ENCODE data around the gene SLC9A1.
"Not testable (repeated sequence)": the region's sequence is repeated elsewhere in the genome, so short reads cannot be mapped to it uniquely, and the experiment has no call there.

Gene SLC9A1

DNA sequence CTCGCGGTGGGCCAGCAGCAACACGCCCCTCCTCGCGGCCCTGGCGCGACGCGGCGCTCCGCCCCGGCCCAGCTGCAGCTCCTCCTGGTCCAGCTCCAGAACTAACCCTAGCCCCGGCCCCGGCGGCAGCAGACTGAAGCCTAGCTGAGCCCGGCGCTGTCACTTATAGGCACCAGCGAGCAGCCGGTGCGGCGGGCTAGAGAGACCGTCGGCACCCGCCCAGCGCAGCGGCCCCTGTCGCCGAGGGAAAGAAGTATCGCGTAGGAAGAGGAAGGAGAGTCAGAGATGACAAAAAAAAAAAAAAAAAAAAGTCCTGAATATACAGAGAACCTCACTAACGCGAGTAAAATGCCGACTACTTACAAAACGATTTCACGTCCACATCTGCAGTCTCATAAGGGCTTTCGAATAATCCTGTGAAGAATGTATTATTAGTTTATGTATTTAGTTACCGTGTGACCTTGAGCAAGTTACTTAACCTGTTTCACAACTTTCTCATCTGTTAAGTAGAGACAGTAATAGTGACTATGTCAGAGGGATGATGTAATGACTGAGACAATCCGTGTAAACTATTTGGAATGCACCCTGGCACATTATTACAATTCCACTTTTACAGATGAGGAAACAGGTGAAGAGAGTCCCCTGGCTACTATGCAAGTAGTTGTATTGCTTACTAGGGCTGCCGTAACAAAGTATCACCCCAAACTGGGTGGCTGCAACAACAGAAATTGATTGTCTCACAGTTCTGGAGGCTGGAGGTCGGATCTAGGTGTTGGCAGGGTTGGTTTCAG, at the start of gene SLC9A1:
Gene SLC9A1 (minus strand): TSS at position 135 of the 791 bp plus-strand sequence. CDS start 791 bp downstream, outside the sequence.
- DNase-seq: peak; percentile 89

DNA sequence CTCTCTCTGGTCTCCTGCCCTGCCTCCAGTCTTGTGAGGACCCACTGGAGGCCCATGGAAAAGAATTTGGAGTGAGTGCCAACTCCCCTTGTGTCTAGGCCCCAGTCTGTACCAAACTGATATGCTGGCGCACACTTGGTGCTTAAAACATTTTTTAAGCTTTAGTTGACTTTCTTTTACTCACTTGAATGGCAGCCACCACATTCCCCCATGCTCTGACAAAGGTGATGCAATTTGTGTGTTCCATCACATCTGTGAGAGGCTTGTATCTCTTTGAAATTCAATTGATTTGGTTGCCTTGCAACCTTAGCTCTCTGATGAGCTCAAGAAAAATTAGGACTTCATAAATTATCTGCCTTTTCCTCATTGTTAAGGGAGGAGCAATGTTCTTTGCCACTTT, 49.0 kb upstream of the SLC9A1 start:
- DNase-seq: no peak

DNA sequence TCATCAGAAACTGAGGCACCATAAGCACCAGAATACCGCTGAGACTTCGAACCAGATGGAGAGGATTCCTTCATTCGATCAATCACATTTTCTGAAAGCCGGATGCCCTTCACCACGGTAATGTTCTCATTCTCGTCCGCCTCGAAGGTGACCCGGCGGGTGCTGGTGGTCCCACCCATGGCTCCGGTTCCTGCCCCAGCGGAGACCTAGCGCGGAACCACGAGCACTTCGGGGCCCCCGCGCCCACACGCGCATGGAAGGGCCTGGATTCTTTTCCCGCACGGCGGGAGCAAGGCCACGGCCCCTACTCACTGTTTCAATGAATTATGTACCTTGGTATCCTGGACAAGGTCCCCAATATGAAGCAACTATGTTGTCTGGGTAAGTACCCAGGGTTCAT, 46.4 kb upstream of the SLC9A1 start:
- no peak for DNase-seq

DNA sequence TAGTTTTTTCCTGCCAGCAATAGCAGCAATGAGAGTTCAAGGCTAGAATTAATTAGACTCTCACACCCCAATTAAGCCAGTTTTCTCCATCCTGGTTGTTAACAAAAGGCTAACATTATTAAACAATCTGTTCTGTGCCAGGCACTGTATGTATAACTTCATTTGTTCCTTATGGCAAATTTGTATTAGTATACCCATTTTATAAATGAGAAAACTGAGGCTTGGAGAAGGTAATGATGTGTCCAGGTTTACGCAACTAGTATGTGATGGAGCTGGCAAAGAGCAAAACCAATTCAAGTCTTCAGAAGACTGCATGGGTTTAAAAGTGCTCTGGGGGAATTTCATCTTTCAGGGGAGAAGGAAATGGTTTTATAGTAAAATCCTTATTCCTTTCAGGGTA, 38.3 kb upstream of the SLC9A1 start:
- DNase-seq: no peak

DNA sequence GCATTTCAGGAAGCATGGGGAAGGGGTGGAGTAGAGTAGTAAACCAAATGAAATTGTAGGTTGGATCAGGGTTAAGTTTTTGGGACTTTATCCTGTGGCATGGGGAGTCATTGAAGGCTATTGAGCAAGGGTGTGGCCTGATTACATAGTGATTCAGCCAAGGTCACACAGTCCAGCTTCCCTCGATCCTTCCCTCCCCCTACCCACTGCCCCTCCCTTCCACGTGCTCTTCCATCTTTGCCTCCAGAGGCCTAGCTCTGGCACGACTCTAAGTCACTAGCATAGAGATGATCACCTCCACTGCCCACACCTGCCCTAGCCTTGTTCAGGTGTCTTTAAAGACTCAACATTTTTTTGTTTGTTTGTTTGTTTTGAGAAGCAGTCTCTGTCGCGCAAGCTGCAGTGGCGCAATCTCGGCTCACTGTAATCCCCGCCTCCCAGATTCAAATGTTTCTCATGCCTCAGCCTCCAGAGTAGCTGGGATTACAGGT, 37.2 kb upstream of the SLC9A1 start:
- DNase-seq: no peak

DNA sequence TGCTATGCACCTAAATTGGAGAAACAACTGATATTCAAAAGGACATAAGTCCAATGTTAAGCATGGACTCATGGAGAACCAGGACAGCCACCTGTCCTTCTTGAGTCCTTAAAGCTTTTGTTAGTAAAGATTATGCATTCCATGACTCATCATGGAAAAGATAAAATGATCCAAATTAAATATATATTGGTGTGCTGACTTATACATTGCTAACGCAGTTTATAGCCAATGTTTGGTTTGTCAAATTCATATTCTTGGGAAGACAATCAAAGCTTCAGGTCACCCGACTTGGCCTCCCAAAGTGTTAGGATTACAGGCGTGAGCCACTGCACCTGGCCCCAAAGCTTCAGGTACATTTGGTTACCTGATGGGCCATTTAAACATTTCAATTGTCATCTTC, 29.7 kb upstream of the SLC9A1 start:
- not testable (repeated sequence) for DNase-seq

DNA sequence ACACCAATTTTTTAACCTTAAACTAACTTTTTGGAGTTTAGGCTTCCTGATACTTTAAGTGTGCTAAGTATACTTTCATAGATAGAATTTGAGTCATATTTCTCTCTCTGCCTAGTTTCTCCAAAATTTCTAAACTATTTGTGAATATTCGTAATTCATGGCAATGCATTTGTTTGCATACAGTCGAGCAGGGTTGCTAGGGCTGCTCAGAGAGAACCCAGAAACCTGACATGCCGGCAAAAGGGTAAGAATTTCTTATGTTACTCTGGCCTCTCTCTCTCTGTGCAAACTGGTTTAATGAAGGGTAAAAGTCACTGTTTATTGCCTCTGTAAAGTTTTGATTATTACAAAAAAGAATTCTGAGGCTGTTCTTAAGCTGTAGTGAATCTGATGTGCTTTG, 25.1 kb upstream of the SLC9A1 start:
- no peak for DNase-seq

DNA sequence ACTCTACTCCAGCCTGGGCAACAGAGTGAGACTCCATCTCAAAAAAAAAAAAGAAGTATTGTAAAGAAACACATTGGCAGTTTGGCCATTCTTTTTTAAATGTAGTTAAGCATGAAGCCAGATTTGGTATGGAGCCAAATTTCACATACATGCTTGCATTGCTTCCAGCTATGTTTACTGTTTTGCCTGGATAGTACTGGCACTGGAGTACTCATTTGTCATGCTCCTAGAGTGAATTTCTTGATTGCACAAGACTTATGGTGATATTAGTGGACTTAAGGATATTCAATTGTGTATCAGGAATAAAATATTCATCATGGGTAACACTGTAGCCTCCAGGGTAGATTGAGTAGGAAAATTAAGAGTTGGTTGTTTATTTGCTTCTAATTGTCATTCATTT, 24.5 kb upstream of the SLC9A1 start:
- no peak for DNase-seq

DNA sequence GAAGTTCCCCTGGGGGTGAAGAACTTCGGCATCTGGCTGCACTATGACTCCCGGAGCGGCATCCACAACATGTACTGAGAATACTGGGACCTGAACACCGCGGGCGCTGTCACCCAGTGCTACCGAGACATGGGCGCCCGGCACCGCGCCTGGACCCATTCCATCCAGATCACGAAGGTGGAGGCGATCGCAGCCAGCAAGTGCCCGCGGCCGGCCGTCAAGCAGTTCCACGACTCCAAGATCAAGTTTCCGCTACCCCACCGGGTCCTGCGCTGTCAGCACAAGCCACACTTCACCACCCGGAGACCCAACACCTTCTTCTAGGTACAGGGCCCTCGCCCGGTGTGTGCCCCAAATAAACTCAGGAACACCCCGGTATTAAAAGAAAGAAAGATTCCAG, 22.0 kb upstream of the SLC9A1 start:
- no peak for DNase-seq

DNA sequence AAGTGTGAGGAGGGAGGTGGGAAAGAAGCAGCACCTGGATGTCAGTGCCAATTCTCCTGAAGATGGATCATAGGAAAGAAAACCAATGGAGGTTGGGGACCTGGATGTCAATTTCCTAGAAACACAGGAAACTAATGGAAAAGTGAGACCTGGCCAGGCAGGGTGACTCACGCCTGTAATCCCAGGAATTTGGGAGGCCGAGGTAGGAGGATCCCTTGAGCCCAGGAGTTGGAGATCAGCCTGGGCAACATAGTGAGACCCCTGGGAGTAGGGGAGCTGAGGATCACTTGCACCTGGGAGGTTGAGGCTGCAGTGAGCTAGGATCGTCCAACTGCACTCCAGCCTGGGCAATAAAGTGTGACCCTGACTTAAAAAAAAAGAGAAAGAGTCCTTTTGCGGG, 21.4 kb upstream of the SLC9A1 start:
- DNase-seq: no peak

DNA sequence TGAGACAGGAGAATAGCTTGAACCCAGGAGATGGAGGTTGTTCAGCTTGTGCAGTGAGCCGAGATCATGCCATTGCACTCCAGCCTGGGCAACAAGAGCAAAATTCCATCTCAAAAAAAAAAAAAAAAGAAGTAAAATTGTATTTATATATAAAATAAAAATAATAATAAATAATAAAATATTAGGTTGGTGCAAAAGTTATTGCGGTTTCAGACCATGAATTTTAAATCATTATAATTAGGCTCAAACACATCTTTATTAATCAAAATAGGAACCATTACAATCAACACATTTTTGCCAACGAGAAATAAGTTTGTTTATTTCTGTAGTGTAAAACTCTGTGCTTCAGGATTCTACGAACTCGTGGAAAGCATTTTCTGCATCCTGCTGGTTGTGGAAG, 18.1 kb upstream of the SLC9A1 start:
- DNase-seq: not testable (repeated sequence)

DNA sequence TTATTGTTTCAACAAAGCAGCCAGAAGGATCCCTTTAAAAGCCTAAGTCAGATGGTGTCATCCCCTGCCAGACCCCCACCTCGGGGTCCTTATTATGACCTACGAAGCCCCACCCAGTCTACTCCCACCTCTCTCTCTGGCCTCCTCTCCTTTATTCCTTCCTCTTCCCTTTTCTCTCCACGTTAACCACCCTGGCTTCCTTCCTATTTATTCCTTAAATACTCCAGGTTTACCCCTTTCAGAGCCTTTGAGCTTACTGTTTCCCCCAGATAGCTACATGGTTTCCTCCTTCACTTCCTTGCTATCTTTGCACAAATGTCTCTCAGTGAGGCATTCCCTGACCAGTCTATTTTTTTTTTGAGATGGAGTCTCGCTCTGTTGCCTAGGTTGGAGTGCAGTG, 12.0 kb upstream of the SLC9A1 start:
- DNase-seq: no peak

DNA sequence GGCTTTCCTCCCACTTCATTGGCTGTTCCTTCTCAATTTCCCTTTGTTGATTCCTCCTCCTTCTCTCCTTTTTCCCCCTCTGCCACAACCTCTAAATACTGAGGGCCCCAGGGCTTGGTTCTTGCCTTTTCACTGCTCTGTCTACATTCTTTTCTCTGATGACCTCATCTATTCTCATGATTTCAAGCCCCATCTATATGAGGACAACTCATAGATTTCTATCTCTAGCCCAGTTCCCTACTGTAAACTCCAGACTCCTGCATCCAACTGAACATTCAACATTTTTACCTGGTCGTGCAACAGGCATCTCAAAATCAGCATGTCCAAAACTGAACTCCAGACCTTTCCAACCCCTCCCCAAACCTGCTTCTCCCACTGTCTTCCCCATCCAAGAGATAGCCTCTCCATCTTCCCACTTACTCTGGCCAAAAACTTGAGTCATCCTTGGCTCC, 11.5 kb upstream of the SLC9A1 start:
- DNase-seq: no peak

DNA sequence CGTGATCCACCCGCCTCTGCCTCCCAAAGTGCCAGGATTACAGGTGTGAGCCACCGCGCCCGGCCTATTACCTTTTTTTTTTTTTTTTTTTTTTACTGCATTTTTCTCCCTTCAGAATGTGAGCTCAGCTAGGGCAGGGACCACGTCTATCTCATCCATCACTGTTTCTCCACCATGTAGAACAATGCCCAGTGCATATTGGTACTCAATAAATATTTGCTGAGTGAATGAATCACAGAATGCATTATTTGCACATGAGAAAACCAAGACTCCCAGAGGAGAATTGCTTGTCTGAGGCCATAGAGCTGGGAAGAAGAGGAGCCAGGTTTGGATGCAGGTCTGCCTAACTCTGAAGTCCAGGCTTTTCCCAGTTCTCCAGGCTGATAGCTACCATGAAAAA, 8.2 kb upstream of the SLC9A1 start:
- no peak for DNase-seq

DNA sequence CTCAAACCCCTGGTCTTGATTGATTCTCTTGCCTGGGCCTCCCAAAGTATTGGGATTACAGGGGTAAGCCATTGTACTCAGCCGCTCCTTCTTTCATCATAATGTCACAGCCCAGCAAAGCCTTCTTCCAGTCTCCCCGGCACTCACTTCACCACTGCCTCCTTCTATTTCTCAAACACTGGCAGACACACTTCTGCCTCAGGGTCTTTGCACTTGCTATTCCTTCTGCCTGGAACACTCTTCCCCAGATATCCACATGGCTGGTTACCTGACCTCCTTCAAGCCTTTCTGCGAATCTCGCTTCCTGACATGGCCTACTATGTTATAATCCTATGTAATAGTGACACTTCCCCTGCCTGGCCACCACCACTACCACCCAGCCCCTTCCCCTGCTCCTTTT, 7.2 kb upstream of the SLC9A1 start:
- DNase-seq: no peak

DNA sequence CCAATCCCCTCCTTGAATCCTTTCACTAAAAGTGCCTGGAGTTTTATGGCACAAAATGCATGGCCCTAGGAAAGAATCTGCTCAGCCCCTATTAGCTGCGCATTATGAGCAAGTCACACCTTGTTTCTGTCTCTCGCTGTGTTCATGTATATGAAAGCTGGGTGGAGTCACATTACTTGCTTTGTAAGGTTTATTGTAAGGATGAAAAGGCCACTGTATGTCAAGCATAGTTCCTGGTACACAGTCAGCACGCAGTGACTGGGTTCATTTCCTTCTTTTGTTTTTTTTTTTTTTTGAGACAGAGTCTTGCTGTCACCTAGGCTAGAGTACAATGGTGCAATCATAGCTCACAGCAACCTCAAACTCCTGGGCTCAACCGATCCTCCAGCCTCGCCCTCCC, 6.7 kb upstream of the SLC9A1 start:
- DNase-seq: peak; percentile 32

DNA sequence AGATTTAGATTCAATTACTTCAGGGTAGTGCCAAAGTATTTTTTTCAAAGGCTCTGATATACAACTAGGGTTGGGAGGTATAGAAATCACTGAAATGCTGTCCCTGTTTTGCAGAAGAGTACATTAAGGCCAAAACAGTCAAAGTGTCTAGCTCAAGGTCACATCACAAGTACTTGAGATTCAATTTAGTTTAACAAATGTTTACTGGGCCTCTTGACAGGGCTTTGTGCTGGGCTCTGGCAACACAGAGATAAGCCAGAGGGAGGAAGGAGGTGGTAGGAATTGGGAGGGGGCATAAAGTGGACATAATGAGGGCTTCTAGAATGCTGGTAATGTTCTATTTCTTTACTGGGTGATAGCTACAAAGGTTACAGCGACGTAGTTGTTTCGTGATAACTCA, 2.3 kb upstream of the SLC9A1 start:
- DNase-seq: no peak

DNA sequence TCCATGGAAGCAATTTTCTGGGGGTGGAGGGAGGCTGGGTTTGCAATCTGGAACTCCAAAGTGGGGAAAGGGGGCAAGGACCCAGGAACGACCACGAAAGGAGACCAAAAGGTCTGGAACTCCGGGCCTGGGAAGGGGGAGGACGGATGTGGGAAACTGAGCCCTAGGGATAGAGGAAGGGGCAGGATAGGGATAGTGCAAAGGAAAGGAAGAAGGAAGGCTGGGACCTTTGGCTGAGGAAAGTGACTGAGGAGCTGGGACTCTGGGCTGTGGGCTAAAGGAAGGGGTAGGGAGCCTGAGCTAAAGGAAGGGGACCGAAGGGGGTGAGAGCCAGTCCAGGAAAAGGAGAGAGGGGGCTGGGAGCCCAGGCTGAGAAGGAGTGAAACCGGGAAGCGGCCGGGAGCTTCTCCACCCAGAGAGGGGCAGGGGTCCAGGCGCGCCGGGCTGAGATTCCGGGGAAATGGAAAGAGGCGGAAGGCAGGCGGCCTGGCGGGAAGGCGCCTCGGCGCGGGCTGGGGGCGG, 395 bp downstream of the SLC9A1 start:
- DNase-seq: no peak

DNA sequence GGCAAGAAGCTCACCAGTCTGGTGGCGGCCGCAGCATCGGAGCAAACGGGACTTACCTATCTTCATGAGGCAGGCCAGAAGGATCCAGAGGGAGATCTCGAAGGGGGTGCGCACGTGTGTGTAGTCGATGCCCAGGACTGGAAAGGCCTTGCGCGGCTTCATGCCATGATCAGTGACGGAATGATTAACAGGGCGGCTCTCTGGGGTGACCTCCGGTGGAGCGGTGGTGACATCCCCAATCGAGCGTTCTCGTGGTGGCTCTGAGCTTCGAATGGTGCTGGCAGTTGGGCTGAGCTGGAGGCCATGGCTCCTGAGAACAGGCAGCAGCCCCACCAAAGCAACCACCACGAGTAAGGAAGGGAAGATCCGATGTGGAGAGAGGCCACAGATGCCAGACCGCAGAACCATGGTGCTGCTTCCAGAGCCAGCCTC, 982 bp downstream of the SLC9A1 start:
- no peak for DNase-seq

DNA sequence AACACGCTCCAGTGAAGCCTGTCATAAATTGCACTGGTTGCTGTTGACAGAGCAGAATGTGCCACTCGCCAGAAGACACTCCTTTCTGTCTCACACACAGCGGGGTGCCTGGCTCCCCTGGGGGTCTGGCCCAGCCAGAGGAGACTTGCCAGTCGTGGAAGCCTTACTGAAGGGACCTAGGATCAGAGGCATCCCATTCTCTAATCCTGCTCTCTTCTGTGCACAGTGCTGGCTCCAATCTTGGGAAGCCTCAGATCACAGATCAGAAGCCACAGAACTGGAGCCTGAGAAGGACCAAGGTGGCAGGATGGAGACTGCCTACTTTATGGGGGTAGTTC, 1.4 kb downstream of the SLC9A1 start:
- DNase-seq: no peak

DNA sequence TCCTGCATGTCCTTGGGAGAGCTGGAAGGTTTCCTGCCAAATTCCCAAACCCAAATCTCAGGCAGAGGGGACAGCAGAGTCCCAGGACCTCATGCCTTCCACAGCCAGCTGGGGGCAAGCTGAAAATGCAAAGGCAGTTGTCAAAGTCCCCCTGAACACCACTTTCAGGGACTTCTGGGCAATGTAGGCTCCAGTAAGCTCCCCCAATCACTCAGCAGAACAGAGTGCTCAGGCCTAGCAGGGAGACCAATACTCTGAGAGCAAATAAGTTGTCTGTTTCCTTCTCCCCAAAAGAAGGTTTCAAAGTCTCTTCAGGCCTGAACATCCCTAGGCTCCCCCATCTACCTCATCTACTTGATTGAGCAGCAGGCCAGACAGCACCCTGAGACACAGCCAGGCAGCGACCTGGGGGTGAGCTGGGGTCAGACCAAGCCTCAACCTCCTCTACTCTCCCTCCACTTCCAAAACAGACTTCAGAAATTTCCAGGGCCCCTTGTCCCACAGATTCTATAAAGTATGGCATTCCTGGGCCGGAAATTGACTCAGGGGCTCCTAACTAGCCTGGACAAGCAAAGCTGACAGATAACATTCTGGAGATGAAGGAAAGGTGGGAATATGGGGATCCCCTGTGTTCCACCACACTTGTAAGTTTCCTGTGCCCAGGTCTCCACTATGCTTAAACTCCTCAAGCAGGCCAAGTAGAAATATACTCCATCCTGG, 1.9 kb downstream of the SLC9A1 start:
- DNase-seq: no peak

DNA sequence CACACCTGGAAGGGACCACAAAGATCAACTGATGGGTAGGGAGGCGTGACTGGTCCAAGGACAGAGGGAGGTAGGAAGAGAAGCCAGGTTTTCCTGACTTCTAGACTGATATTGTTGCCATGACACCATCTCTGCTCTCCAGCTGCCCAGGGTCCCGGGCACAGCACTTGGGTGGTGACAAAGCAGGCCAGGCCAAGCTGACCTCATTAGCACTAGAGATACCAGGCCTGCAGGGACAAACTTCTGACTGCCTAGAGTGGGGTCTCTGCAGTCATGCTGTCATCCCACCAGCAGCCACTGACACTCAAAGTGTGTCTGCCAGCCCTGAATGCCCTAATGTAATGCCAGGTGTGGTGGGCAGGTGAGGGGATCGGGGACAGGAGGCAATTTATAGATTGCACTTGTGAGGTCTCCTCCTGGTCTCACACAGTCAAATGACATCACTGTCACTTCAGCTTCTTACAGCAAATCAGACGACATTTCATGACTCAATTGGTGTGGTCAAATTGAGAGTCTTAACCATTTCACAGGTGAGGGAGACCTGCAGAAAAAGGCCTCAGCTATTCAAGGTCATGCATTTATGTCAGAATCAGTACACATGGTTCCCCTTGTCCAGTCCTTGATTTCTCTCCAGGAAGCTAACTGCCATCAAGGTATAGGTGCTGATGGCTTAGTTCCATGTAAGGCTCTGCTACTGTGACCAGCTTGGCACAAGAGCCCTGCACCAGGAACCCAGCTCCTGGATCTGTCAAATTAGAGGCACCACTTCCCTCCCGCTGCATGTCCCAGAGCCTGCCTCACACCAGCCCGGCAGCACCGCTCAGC, 2.7 kb downstream of the SLC9A1 start:
- no peak for DNase-seq

DNA sequence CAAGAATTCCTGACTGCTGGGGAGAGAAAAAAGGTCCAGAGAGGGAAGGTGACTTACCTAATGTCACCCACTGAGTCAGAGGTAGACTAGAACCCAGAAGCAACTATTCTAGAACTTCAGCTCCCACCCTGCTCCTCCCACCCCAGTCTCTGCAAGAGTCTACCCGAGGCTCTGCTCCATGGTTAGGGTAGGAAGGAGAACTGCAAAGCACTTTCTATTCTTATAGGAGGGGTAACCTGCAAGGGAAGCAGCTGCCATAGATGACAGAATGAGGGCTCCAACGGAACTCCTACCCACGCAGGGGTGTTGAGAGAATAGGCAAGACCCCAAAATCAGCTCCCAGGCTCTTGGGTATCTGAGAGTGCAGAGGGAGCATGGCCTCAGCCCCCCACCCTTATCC, 4.3 kb downstream of the SLC9A1 start:
- DNase-seq: no peak
